HepG2 (cell line): ENCODE data around the gene IL1RL2. TPM values are rescaled to one million over a fixed set of nuclear protein-coding genes. Genes with fewer than 3 reads are reported as not detected.
A peak's percentile ranks its signal among the peaks of the same experiment; 100 is the strongest.

ENCODE experiments used
- BRD4 ChIP-seq: sonication (generic); formaldehyde crosslinking; IDR thresholded peaks from 2 replicates; pipeline ENCODE4 v1.4.0; 2020; ENCODE audit warnings: missing genetic modification reagents
- ISL2 ChIP-seq: sonication (generic); formaldehyde crosslinking; IDR thresholded peaks from 2 replicates; pipeline ENCODE4 v1.5.0; 2020; ENCODE audit warnings: missing genetic modification reagents
- KDM5B ChIP-seq: sonication (generic); formaldehyde crosslinking; IDR thresholded peaks from 2 replicates; pipeline ENCODE4 v1.4.0; 2020; ENCODE audit warnings: missing genetic modification reagents, mild to moderate bottlenecking, borderline replicate concordance
- MLX ChIP-seq: IDR thresholded peaks from 2 replicates; pipeline ENCODE4 v1.6.1; 2016
- NFKB2 ChIP-seq: sonication (generic); formaldehyde crosslinking; IDR thresholded peaks from 2 replicates; pipeline ENCODE4 v1.4.0; 2020; ENCODE audit warnings: missing genetic modification reagents, borderline replicate concordance
- PRMT3 ChIP-seq: sonication (generic); formaldehyde crosslinking; IDR thresholded peaks from 2 replicates; pipeline ENCODE4 v1.8.1; 2022; ENCODE audit warnings: low read depth, mild to moderate bottlenecking, moderate library complexity, missing genetic modification reagents, borderline replicate concordance
- PRPF4 ChIP-seq: fragments of 200-400 bp; formaldehyde crosslinking; IDR thresholded peaks from 2 replicates; pipeline ENCODE4 v1.6.1; 2016; ENCODE audit warnings: low read length, low read depth; ENCODE audit not compliant: poor library complexity, severe bottlenecking
- THAP8 ChIP-seq: sonication (generic); formaldehyde crosslinking; IDR thresholded peaks from 2 replicates; pipeline ENCODE4 v1.5.1; 2020; ENCODE audit warnings: missing genetic modification reagents, mild to moderate bottlenecking, borderline replicate concordance
- ZFP36L2 ChIP-seq: sonication (generic); formaldehyde crosslinking; IDR thresholded peaks from 2 replicates; pipeline ENCODE4 v1.4.0; 2020; ENCODE audit warnings: missing genetic modification reagents
- ZNF207 ChIP-seq: fragments of 450-650 bp; IDR thresholded peaks from 2 replicates; pipeline ENCODE4 v1.6.1; 2016; ENCODE audit warnings: antibody characterized with exemption, borderline replicate concordance
- ZNF225 ChIP-seq: sonication (generic); formaldehyde crosslinking; IDR thresholded peaks from 2 replicates; pipeline ENCODE4 v1.4.0; 2020; ENCODE audit warnings: mild to moderate bottlenecking, missing genetic modification reagents
- ZNF253 ChIP-seq: sonication (generic); formaldehyde crosslinking; IDR thresholded peaks from 2 replicates; pipeline ENCODE4 v1.8.0; 2022; ENCODE audit warnings: mild to moderate bottlenecking, missing genetic modification reagents, borderline replicate concordance
- ZNF296 ChIP-seq: sonication (generic); formaldehyde crosslinking; conservative IDR thresholded peaks from 2 replicates; pipeline ENCODE4 v1.5.0; 2020; ENCODE audit warnings: mild to moderate bottlenecking, missing genetic modification reagents
- ZNF468 ChIP-seq: sonication (generic); formaldehyde crosslinking; IDR thresholded peaks from 2 replicates; pipeline ENCODE4 v1.8.0; 2022; ENCODE audit warnings: mild to moderate bottlenecking, moderate library complexity, missing genetic modification reagents
- ZNF772 ChIP-seq: sonication (generic); formaldehyde crosslinking; IDR thresholded peaks from 2 replicates; pipeline ENCODE4 v1.5.0; 2020; ENCODE audit warnings: mild to moderate bottlenecking, missing genetic modification reagents
- ZNF776 ChIP-seq: sonication (generic); formaldehyde crosslinking; IDR thresholded peaks from 2 replicates; pipeline ENCODE4 v1.4.0; 2020; ENCODE audit warnings: mild to moderate bottlenecking, missing genetic modification reagents
- ZUFSP ChIP-seq: sonication (generic); formaldehyde crosslinking; IDR thresholded peaks from 2 replicates; pipeline ENCODE4 v1.9.0; 2021; ENCODE audit warnings: missing genetic modification reagents, mild to moderate bottlenecking, borderline replicate concordance
- polyA plus RNA-seq, 8 experiments: library from polyadenylated mRNA; depleted of rRNA in 3 of 8; stranded (reverse) in 7 of 8; unstranded in 1 of 8; fragments of >200 nt; fragmentation: Illumina TruSeq in 4 of 8; extraction: Trizol in 4 of 8; gene quantifications; 2 replicates each; pipeline versions ENCODE4 v1.2.1 to v1.2.3, GENCODE V29; 2011 to 2016; ENCODE audit warnings: low read depth in 4 of 8, missing spikeins in 1 of 8, mixed read lengths in 1 of 8; ENCODE audit not compliant: insufficient read depth in 1 of 8
- total RNA-seq, 5 experiments: library from RNA; depleted of rRNA; stranded (reverse); fragments of >200 nt; fragmentation: Illumina TruSeq; extraction: Trizol; gene quantifications; 2 replicates each; pipeline ENCODE4 v1.2.3, GENCODE V29; 2016; ENCODE audit warnings: low read depth in 1 of 5
- TF ChIP-seq, protein P1 (sequence below): sonication (generic); formaldehyde crosslinking; IDR thresholded peaks from 2 replicates; pipeline ENCODE4 v1.8.0; 2022; ENCODE audit warnings: mild to moderate bottlenecking, missing genetic modification reagents
- TF ChIP-seq, protein P2 (sequence below): sonication (generic); formaldehyde crosslinking; IDR thresholded peaks from 2 replicates; pipeline ENCODE4 v1.4.0; 2020; ENCODE audit warnings: mild to moderate bottlenecking, missing genetic modification reagents

Gene IL1RL2
- total and polyA plus RNA-seq, 2 of the 13 experiments (the other 11 are each of a cell fraction or from before 2014, with no cell fraction given): 0.03 TPM; not detected in 1

- TF ChIP-seq, protein P1, sequence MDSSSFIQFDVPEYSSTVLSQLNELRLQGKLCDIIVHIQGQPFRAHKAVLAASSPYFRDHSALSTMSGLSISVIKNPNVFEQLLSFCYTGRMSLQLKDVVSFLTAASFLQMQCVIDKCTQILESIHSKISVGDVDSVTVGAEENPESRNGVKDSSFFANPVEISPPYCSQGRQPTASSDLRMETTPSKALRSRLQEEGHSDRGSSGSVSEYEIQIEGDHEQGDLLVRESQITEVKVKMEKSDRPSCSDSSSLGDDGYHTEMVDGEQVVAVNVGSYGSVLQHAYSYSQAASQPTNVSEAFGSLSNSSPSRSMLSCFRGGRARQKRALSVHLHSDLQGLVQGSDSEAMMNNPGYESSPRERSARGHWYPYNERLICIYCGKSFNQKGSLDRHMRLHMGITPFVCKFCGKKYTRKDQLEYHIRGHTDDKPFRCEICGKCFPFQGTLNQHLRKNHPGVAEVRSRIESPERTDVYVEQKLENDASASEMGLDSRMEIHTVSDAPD (CRISPR knock-in tag): no peak
- TF ChIP-seq ISL2 (CRISPR knock-in tag): no peak
- no peak for TF ChIP-seq ZNF772 (CRISPR knock-in tag)
- TF ChIP-seq NFKB2 (CRISPR knock-in tag): no peak
- peak; percentile 77; the same call in 1 of the 2 replicates for TF ChIP-seq ZNF225 (CRISPR knock-in tag)
- TF ChIP-seq ZNF253 (CRISPR knock-in tag): no peak
- TF ChIP-seq ZNF207: no peak
- TF ChIP-seq, protein P2, sequence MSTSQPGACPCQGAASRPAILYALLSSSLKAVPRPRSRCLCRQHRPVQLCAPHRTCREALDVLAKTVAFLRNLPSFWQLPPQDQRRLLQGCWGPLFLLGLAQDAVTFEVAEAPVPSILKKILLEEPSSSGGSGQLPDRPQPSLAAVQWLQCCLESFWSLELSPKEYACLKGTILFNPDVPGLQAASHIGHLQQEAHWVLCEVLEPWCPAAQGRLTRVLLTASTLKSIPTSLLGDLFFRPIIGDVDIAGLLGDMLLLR (CRISPR knock-in tag): 0 out of 2 replicates have a peak, but pooled peaks have one; percentile 22
- no peak for TF ChIP-seq PRMT3 (CRISPR knock-in tag)
- no peak for TF ChIP-seq ZNF296 (CRISPR knock-in tag)
- TF ChIP-seq ZNF468: no peak
- TF ChIP-seq PRPF4: no peak
- TF ChIP-seq ZUFSP (CRISPR knock-in tag): no peak
- no peak for TF ChIP-seq THAP8 (CRISPR knock-in tag)
- TF ChIP-seq MLX (CRISPR knock-in tag): no peak
- no peak for TF ChIP-seq ZFP36L2
- TF ChIP-seq BRD4 (CRISPR knock-in tag): no peak
- peak; percentile 51; the same call in 1 of the 2 replicates for TF ChIP-seq KDM5B (CRISPR knock-in tag)
- TF ChIP-seq ZNF776 (CRISPR knock-in tag): 0 out of 2 replicates have a peak, but pooled peaks have one; percentile 51
Observed at GRCh38 chr2:102239344-102239743, 52.5 kb downstream of the IL1RL2 start (continued).
